Endothelial cell of umbilical vein (primary cell): ENCODE data around the gene PRRX2. TPM values are rescaled to one million over a fixed set of nuclear protein-coding genes. Genes with fewer than 3 reads are reported as not detected.

Source experiments
- BruUV-seq: library from RNA; stranded (reverse); fragments of 400-500 nt; replicated peaks from 2 replicates; lab custom pipeline; 2021; lab: Mats Ljungman, UMichigan
- CTCF ChIA-PET: fragments of 300-600, 350-600 bp; sonication (Branson Sonifier 250); formaldehyde crosslinking; loops from one replicate; lab custom pipeline; 2021; ENCODE audit warnings: antibody characterized with exemption, inconsistent platforms; lab: Charles Lee
- POLR2A ChIA-PET: fragments of 300-600, 350-600 bp; sonication (Branson Sonifier 250); formaldehyde crosslinking; loops from one replicate; lab custom pipeline; 2021; ENCODE audit warnings: antibody characterized with exemption, inconsistent platforms; lab: Charles Lee
- DNase-seq: peaks from one replicate; pipeline ENCODE4 v3.0.0-alpha.2; 2011; ENCODE audit warnings: low read depth, low spot score
- FAIRE-seq: peaks from 2 replicates; lab custom pipeline; 2011; peaks lifted over from hg19 to GRCh38; lab: Jason Lieb, UNC
- H2AFZ ChIP-seq: 2 replicates; pipeline ENCODE4 v1.6.0; 2012; ENCODE audit warnings: low read depth, low read length, control low read depth, inconsistent platforms
- H3K27ac ChIP-seq: 2 replicates; pipeline ENCODE4 v1.5.1; 2011; ENCODE audit warnings: low read depth, mild to moderate bottlenecking, control low read depth, low read length, moderate library complexity; ENCODE audit not compliant: insufficient read depth
- H3K27me3 ChIP-seq, 2 experiments: 2 replicates each; pipeline versions ENCODE4 v1.6.0 to v1.6.1; 2011; ENCODE audit warnings: low read length in 2 of 2, mixed read lengths in 1 of 2; ENCODE audit not compliant: control insufficient read depth in 2 of 2, insufficient read depth in 2 of 2
- H3K36me3 ChIP-seq, 2 experiments: 2 replicates in 1 of 2; 3 replicates in 1 of 2; pipeline ENCODE4 v1.5.1; 2011; ENCODE audit warnings: low read length in 2 of 2, mild to moderate bottlenecking in 1 of 2, moderate library complexity in 1 of 2; ENCODE audit not compliant: control insufficient read depth in 2 of 2, insufficient read depth in 2 of 2; ENCODE audit errors: extremely low read depth in 1 of 2
- H3K4me1 ChIP-seq: 3 replicates; pipeline ENCODE4 v1.5.1; 2011; ENCODE audit warnings: mild to moderate bottlenecking, low read length; ENCODE audit not compliant: control insufficient read depth, insufficient read depth; ENCODE audit errors: extremely low read depth
- H3K4me2 ChIP-seq: 2 replicates; pipeline ENCODE4 v1.6.1; 2011; ENCODE audit warnings: low read length, control low read depth, mixed read lengths; ENCODE audit not compliant: insufficient read depth
- H3K4me3 ChIP-seq, 3 experiments: fragments of 200-600 bp in 1 of 3; sonication (generic), shearing (Covaris generic) in 1 of 3; replicated peaks in 1 of 3; 2 replicates each; pipeline ENCODE4 v1.5.1; 2011 to 2016; ENCODE audit warnings: control low read depth in 3 of 3, low read length in 3 of 3, mild to moderate bottlenecking in 2 of 3, inconsistent platforms in 1 of 3, low read depth in 1 of 3, moderate library complexity in 1 of 3; ENCODE audit not compliant: insufficient read depth in 1 of 3
- H3K79me2 ChIP-seq: 2 replicates; pipeline ENCODE4 v1.6.0; 2012; ENCODE audit warnings: low read length, inconsistent platforms; ENCODE audit not compliant: control insufficient read depth, insufficient read depth
- H3K9ac ChIP-seq: replicated peaks from 2 replicates; pipeline ENCODE3; 2011; ENCODE audit warnings: low read length, control low read depth; ENCODE audit not compliant: insufficient read depth; ENCODE audit errors: extremely low read depth
- H3K9me1 ChIP-seq: replicated peaks from 3 replicates; pipeline ENCODE4 v1.6.0; 2011; ENCODE audit warnings: mild to moderate bottlenecking, low read length; ENCODE audit not compliant: control insufficient read depth, insufficient read depth; ENCODE audit errors: extremely low read depth
- H3K9me3 ChIP-seq: replicated peaks from 2 replicates; pipeline ENCODE4 v1.5.1; 2012; ENCODE audit warnings: low read length, inconsistent platforms; ENCODE audit not compliant: control insufficient read depth, insufficient read depth
- H4K20me1 ChIP-seq: replicated peaks from 2 replicates; pipeline ENCODE3; 2011; ENCODE audit warnings: mild to moderate bottlenecking, low read length; ENCODE audit not compliant: control insufficient read depth, insufficient read depth; ENCODE audit errors: extremely low read depth
- EZH2 ChIP-seq: IDR thresholded peaks from 2 replicates; pipeline ENCODE4 v1.6.1; 2012; ENCODE audit warnings: borderline replicate concordance, low read depth, mild to moderate bottlenecking, moderate library complexity, low read length, inconsistent platforms; ENCODE audit not compliant: severe bottlenecking
- GATA2 ChIP-seq: IDR thresholded peaks from 2 replicates; pipeline ENCODE4 v1.7.0; 2011; ENCODE audit warnings: low read depth, mild to moderate bottlenecking, moderate library complexity, mixed read lengths, low read length; ENCODE audit not compliant: insufficient read length, insufficient read depth
- MAX ChIP-seq: IDR thresholded peaks from 2 replicates; pipeline ENCODE4 v1.6.1; 2011; ENCODE audit not compliant: insufficient read depth, insufficient read length
- MYC ChIP-seq: IDR thresholded peaks from one replicate; pipeline ENCODE4 v1.6.1; 2011; ENCODE audit warnings: mild to moderate bottlenecking, low read depth, low read length
- POLR2A ChIP-seq: IDR thresholded peaks from 2 replicates; pipeline ENCODE4 v1.6.1; 2012; ENCODE audit warnings: low read depth, mild to moderate bottlenecking, control low read depth, low read length
- POLR2AphosphoS5 ChIP-seq: IDR thresholded peaks from 2 replicates; pipeline ENCODE4 v1.6.1; 2012; ENCODE audit warnings: low read depth, mild to moderate bottlenecking, control low read depth, low read length, moderate library complexity; ENCODE audit not compliant: insufficient read depth
- dilution Hi-C: fragments of 300-500 bp; cut with MboI; formaldehyde crosslinking; loops from one replicate; pipeline ENCODE4 v1.15.0; 2019; ENCODE audit warnings: low sequenced_read_pairs; ENCODE audit not compliant: extremely low pct_ligation_motif_present
- intact Hi-C: fragments of 100-400 bp; cut with micrococcal nuclease; formaldehyde crosslinking; loops from one replicate; pipeline ENCODE4 v1.10.0; 2022
- polyA plus RNA-seq, 4 experiments: library from polyadenylated mRNA; depleted of rRNA in 3 of 4; stranded (reverse) in 3 of 4; unstranded in 1 of 4; fragments of >200 nt; gene quantifications; 2 replicates each; pipeline versions ENCODE4 v1.2.1 to v1.2.3, GENCODE V29; 2011 to 2012; ENCODE audit warnings: missing spikeins in 1 of 4
- total RNA-seq: library from RNA; stranded (reverse); gene quantifications from 2 replicates; pipeline ENCODE4 v1.2.3, GENCODE V29; 2021

PRRX2 gene
- total and polyA plus RNA-seq, 2 donors (not counting 3 experiments of a cell fraction or from before 2014, with no cell fraction given) = 0.19 to 0.77 TPM

- H3K79me2 ChIP-seq = no peaks in the 10 kb centered on the region
- dilution Hi-C loops = no loop called here
- H3K36me3 ChIP-seq = no peaks in the 10 kb centered on the region
- H3K9me1 ChIP-seq = no peaks in the 10 kb centered on the region
- FAIRE-seq (no peak), DNase-seq (no peak)
- peaks cover 5% of the 10 kb centered on the region for H3K4me1 ChIP-seq
- no TSS peak for BruUV-seq
- H3K4me3 ChIP-seq = no peak overlapping the region
- H3K27me3 ChIP-seq = peaks cover 0 to 1% of the 10 kb centered on the region in 2 experiments
- CTCF ChIA-PET = interaction anchor here (1.0 to 5.8 kb wide), 7 partner anchors 10 to 50 kb away, joined by 3 to 127 read pairs (median 28); partner anchors contain the start of gene PTGES
- no peak overlapping the region for H3K27ac ChIP-seq
- H2AFZ ChIP-seq = no peak overlapping the region
- POLR2A ChIA-PET = interaction anchor here (1.3 kb wide), 1 partner anchor 16 kb away, joined by 4 read pairs; no protein-coding TSS in a partner anchor
- H3K9me3 ChIP-seq = no peaks in the 10 kb centered on the region
- H3K4me2 ChIP-seq = no peak overlapping the region
- TF ChIP-seq EZH2 (no peak), MAX (no peak)
- no peaks in the 10 kb centered on the region for H4K20me1 ChIP-seq
- H3K9ac ChIP-seq = no peak overlapping the region
- intact Hi-C loops = no loop called here
Measured at GRCh38 chr9:129739432-129739831, 74.0 kb downstream of the PRRX2 start.

- no peak overlapping the region for H3K9ac ChIP-seq
- FAIRE-seq (no peak), DNase-seq (no peak)
- no peaks in the 10 kb centered on the region for H3K9me1 ChIP-seq
- POLR2A ChIA-PET = no interaction called here
- H3K4me1 ChIP-seq = peaks cover 5% of the 10 kb centered on the region
- BruUV-seq = no TSS peak
- CTCF ChIA-PET = interaction anchor here (1.0 to 5.8 kb wide), 5 partner anchors 13 to 50 kb away, joined by 3 to 127 read pairs (median 43); no protein-coding TSS in a partner anchor
- intact Hi-C loops = no loop called here
- peaks cover 0 to 1% of the 10 kb centered on the region in 2 experiments for H3K27me3 ChIP-seq
- dilution Hi-C loops = no loop called here
- no peaks in the 10 kb centered on the region for H3K79me2 ChIP-seq
- no peaks in the 10 kb centered on the region for H4K20me1 ChIP-seq
- H3K36me3 ChIP-seq = no peaks in the 10 kb centered on the region
- no peak overlapping the region for H3K27ac ChIP-seq
- TF ChIP-seq POLR2AphosphoS5 = no peak
- TF ChIP-seq POLR2A = no peak
- no peak for TF ChIP-seq GATA2
- TF ChIP-seq MAX = no peak
- no peak for TF ChIP-seq MYC
- H3K4me2 ChIP-seq = no peak overlapping the region
- no peak overlapping the region for H3K4me3 ChIP-seq
- H3K9me3 ChIP-seq = no peaks in the 10 kb centered on the region
- no peak overlapping the region for H2AFZ ChIP-seq
Measured at GRCh38 chr9:129740174-129740573, 74.7 kb downstream of the PRRX2 start.
